ENCODE measurements around the gene OR10A6.

DNA sequence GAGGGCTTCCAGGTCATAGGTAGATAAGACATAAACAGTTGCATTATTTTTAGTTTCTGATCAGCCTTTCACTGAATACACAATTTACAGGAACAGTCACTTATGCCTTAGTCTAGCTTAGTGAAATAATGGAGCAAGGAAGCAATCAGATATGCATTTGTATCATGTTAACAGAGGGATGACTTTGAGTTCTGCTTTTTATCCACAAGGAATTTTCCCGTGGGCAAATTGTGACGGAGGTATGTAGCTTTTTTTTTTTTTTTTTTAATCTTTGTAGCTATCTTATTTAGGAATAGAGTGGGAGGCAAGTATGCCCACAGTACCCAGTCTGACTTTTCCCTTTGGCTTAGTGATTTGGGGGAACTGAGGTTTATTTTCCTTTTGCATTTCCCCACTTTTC is 37.6 kb upstream of the OR10A6 start:
- TF ChIP-seq, protein P1, sequence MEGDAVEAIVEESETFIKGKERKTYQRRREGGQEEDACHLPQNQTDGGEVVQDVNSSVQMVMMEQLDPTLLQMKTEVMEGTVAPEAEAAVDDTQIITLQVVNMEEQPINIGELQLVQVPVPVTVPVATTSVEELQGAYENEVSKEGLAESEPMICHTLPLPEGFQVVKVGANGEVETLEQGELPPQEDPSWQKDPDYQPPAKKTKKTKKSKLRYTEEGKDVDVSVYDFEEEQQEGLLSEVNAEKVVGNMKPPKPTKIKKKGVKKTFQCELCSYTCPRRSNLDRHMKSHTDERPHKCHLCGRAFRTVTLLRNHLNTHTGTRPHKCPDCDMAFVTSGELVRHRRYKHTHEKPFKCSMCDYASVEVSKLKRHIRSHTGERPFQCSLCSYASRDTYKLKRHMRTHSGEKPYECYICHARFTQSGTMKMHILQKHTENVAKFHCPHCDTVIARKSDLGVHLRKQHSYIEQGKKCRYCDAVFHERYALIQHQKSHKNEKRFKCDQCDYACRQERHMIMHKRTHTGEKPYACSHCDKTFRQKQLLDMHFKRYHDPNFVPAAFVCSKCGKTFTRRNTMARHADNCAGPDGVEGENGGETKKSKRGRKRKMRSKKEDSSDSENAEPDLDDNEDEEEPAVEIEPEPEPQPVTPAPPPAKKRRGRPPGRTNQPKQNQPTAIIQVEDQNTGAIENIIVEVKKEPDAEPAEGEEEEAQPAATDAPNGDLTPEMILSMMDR (IDR thresholded peaks at IDR 0.05; ENCODE audit: low read depth, low read length), result no peak
- no peak for TF ChIP-seq EZH2phosphoT487 (IDR thresholded peaks at IDR 0.05; ENCODE audit: low read depth)
